GM19238 (cell line): ENCODE results near the gene DDX41.
"Not testable (repeated sequence)": the region's sequence is repeated elsewhere in the genome, so short reads cannot be mapped to it uniquely, and the experiment has no call there.

ENCODE experiments used
- DNase-seq: peaks from one replicate; pipeline ENCODE4 v3.0.0; 2011; ENCODE audit warnings: low spot score; ENCODE audit not compliant: insufficient read length

DDX41 gene

GRCh38 chr5:177516601-177517568 is at the start of gene DDX41:
TSS of gene DDX41 (minus strand) at chr5:177516961. CDS start at chr5:177516945, 16 bp downstream.
- DNase-seq = peak; percentile 99

- DNase-seq = no peak
Observed at GRCh38 chr5:177565046-177565445, 48.3 kb upstream of the DDX41 start.

- not testable (repeated sequence) for DNase-seq
Observed at GRCh38 chr5:177559446-177559941, 42.7 kb upstream of the DDX41 start.

GRCh38 chr5:177557796-177558195 is 41.0 kb upstream of the DDX41 start:
- DNase-seq = no peak

- DNase-seq = no peak
Observed at GRCh38 chr5:177557041-177557647, 40.4 kb upstream of the DDX41 start.

GRCh38 chr5:177555665-177556064 is 38.9 kb upstream of the DDX41 start:
- DNase-seq = no peak

- DNase-seq = no peak
Observed at GRCh38 chr5:177555228-177555627, 38.5 kb upstream of the DDX41 start.

GRCh38 chr5:177554474-177555111 is 37.8 kb upstream of the DDX41 start, which contains the start of gene FAM193B:
TSS of gene FAM193B (minus strand) at chr5:177554563. CDS start at chr5:177554458, 105 bp downstream.
- DNase-seq = peak; percentile 99

GRCh38 chr5:177553671-177554429 is 37.1 kb upstream of the DDX41 start:
- peak; percentile 75 for DNase-seq

- DNase-seq = no peak
Observed at GRCh38 chr5:177552839-177553455, 36.2 kb upstream of the DDX41 start.

GRCh38 chr5:177550122-177550521 is 33.4 kb upstream of the DDX41 start:
- DNase-seq = no peak

- DNase-seq = no peak
Observed at GRCh38 chr5:177548495-177548894, 31.7 kb upstream of the DDX41 start.

- DNase-seq = no peak
Observed at GRCh38 chr5:177547736-177548135, 31.0 kb upstream of the DDX41 start.

GRCh38 chr5:177546258-177546741 is 29.5 kb upstream of the DDX41 start:
- no peak for DNase-seq

GRCh38 chr5:177545487-177546257 is 28.9 kb upstream of the DDX41 start:
- no peak for DNase-seq

GRCh38 chr5:177542816-177543465 is 26.2 kb upstream of the DDX41 start:
- no peak for DNase-seq

GRCh38 chr5:177540438-177540837 is 23.7 kb upstream of the DDX41 start:
- no peak for DNase-seq

- no peak for DNase-seq
Observed at GRCh38 chr5:177539411-177539810, 22.6 kb upstream of the DDX41 start.

- no peak for DNase-seq
Observed at GRCh38 chr5:177538876-177539275, 22.1 kb upstream of the DDX41 start.
